NCI-H2196 (cell line): ENCODE data around the gene KCNK10.

Source experiments
- DNase-seq: peaks from one replicate; lab custom pipeline; 2025; ENCODE audit not compliant: unreplicated experiment; lab: John Stamatoyannopoulos, UW

Gene KCNK10

GRCh38 chr14:88321692-88322503, 1.2 kb downstream of the KCNK10 start:
- DNase-seq, result no peak

GRCh38 chr14:88318406-88318805, 4.7 kb downstream of the KCNK10 start:
- no peak for DNase-seq

GRCh38 chr14:88316521-88316920, 6.5 kb downstream of the KCNK10 start:
- DNase-seq, result no peak

GRCh38 chr14:88312257-88312656, 10.8 kb downstream of the KCNK10 start:
- no peak for DNase-seq

GRCh38 chr14:88311780-88312179, 11.3 kb downstream of the KCNK10 start:
- DNase-seq, result no peak

- no peak for DNase-seq
These were observed 12.6 kb downstream of the KCNK10 start for GRCh38 chr14:88310449-88310848.

GRCh38 chr14:88310021-88310420, 13.0 kb downstream of the KCNK10 start:
- no peak for DNase-seq

GRCh38 chr14:88305528-88306322, 17.3 kb downstream of the KCNK10 start:
- DNase-seq, result no peak

- no peak for DNase-seq
These were observed 20.0 kb downstream of the KCNK10 start for GRCh38 chr14:88303041-88303440.

- no peak for DNase-seq
These were observed 21.7 kb downstream of the KCNK10 start for GRCh38 chr14:88301381-88301780.

- DNase-seq, result no peak
These were observed 22.3 kb downstream of the KCNK10 start for GRCh38 chr14:88300817-88301216.

GRCh38 chr14:88299865-88300530, 23.1 kb downstream of the KCNK10 start:
- DNase-seq, result no peak

- no peak for DNase-seq
These were observed 25.8 kb downstream of the KCNK10 start for GRCh38 chr14:88297306-88297705.

GRCh38 chr14:88296351-88296750, 26.7 kb downstream of the KCNK10 start:
- no peak for DNase-seq

GRCh38 chr14:88289996-88290395, 33.1 kb downstream of the KCNK10 start:
- DNase-seq, result no peak

GRCh38 chr14:88289234-88289633, 33.8 kb downstream of the KCNK10 start:
- no peak for DNase-seq

GRCh38 chr14:88286309-88286708, 36.8 kb downstream of the KCNK10 start:
- DNase-seq, result no peak

GRCh38 chr14:88281447-88281846, 41.6 kb downstream of the KCNK10 start:
- no peak for DNase-seq

GRCh38 chr14:88276923-88277596, 46.0 kb downstream of the KCNK10 start:
- DNase-seq, result no peak

GRCh38 chr14:88272390-88273269, 50.4 kb downstream of the KCNK10 start:
- no peak for DNase-seq
